HepG2 (cell line): Measurements from ENCODE around the gene DDX17. TPM values are rescaled to one million over a fixed set of nuclear protein-coding genes. Genes with fewer than 3 reads are reported as not detected.

Experiments
- AGO2 ChIP-seq: fragments of 200-400 bp; formaldehyde crosslinking; optimal IDR thresholded peaks from 2 replicates; pipeline ENCODE3; 2017; ENCODE audit warnings: mild to moderate bottlenecking, low read depth, low read length, moderate library complexity
- CHD2 ChIP-seq: IDR thresholded peaks from 2 replicates; pipeline ENCODE4 v1.6.1; 2011; ENCODE audit warnings: low read depth, low read length, improper control_type of control experiment
- DR1 ChIP-seq: sonication (generic); formaldehyde crosslinking; IDR thresholded peaks from 2 replicates; pipeline ENCODE4 v1.8.0; 2021; ENCODE audit warnings: mild to moderate bottlenecking, missing genetic modification reagents, inconsistent platforms
- FOXP1 ChIP-seq, 2 experiments: fragments of 450-650 bp in 1 of 2; IDR thresholded peaks; 2 replicates each; pipeline ENCODE4 v1.6.1; 2017 to 2018; ENCODE audit warnings: antibody characterized with exemption in 1 of 2
- KDM1A ChIP-seq: IDR thresholded peaks from 2 replicates; pipeline ENCODE4 v1.6.1; 2016; ENCODE audit warnings: missing compliant biosample characterization
- MBNL3 ChIP-seq: fragments of 250-450 bp; sonication (Bioruptor Pico); conservative IDR thresholded peaks from 2 replicates; pipeline ENCODE4 v1.8.0; 2022; ENCODE audit warnings: mild to moderate bottlenecking, inconsistent platforms
- NCOA1 ChIP-seq: sonication (generic); formaldehyde crosslinking; IDR thresholded peaks from 2 replicates; pipeline ENCODE4 v1.9.0; 2021; ENCODE audit warnings: missing genetic modification reagents
- NFYB ChIP-seq: sonication (generic); formaldehyde crosslinking; IDR thresholded peaks from 2 replicates; pipeline ENCODE4 v1.4.0; 2020; ENCODE audit warnings: missing genetic modification reagents
- NR2F1 ChIP-seq, 2 experiments: fragments of 450-650 bp in 1 of 2; formaldehyde crosslinking in 1 of 2; IDR thresholded peaks; 2 replicates each; pipeline versions ENCODE4 v1.5.0 to v1.6.1; 2016 to 2020; ENCODE audit warnings: mild to moderate bottlenecking in 1 of 2, missing compliant biosample characterization in 1 of 2, missing genetic modification reagents in 1 of 2, moderate library complexity in 1 of 2
- PAWR ChIP-seq: sonication (generic); formaldehyde crosslinking; IDR thresholded peaks from 2 replicates; pipeline ENCODE4 v1.4.0; 2020; ENCODE audit warnings: missing genetic modification reagents, mild to moderate bottlenecking, borderline replicate concordance
- PHB2 ChIP-seq: fragments of 450-650 bp; IDR thresholded peaks from 2 replicates; pipeline ENCODE4 v1.6.1; 2018; ENCODE audit not compliant: partially characterized antibody
- POLR2AphosphoS5 ChIP-seq: IDR thresholded peaks from 2 replicates; pipeline ENCODE4 v1.6.1; 2012; ENCODE audit warnings: low read depth, low read length
- RBFOX2 ChIP-seq: fragments of 200-400 bp; formaldehyde crosslinking; IDR thresholded peaks from 2 replicates; pipeline ENCODE4 v1.6.1; 2017; ENCODE audit warnings: low read depth, mild to moderate bottlenecking, low read length
- RXRA ChIP-seq: sonication (generic); formaldehyde crosslinking; IDR thresholded peaks from 2 replicates; pipeline ENCODE4 v1.5.1; 2020; ENCODE audit warnings: missing genetic modification reagents
- TAF1 ChIP-seq: sonication (generic); formaldehyde crosslinking; IDR thresholded peaks from 2 replicates; pipeline ENCODE4 v1.4.0; 2020; ENCODE audit warnings: missing genetic modification reagents
- U2AF1 ChIP-seq: fragments of 200-400 bp; formaldehyde crosslinking; optimal IDR thresholded peaks from 2 replicates; pipeline ENCODE3; 2017; ENCODE audit warnings: mild to moderate bottlenecking, low read depth, low read length
- ZFP36 ChIP-seq: fragments of 150-350 bp; IDR thresholded peaks from 2 replicates; pipeline ENCODE4 v1.6.1; 2018; ENCODE audit warnings: borderline replicate concordance, low read length, low read depth; ENCODE audit not compliant: partially characterized antibody
- ZNF10 ChIP-seq: sonication (generic); formaldehyde crosslinking; IDR thresholded peaks from 2 replicates; pipeline ENCODE4 v1.4.0; 2020; ENCODE audit warnings: mild to moderate bottlenecking, low read depth, missing genetic modification reagents, borderline replicate concordance
- ZNF20 ChIP-seq: sonication (generic); formaldehyde crosslinking; IDR thresholded peaks from 2 replicates; pipeline ENCODE4 v1.4.0; 2020; ENCODE audit warnings: mild to moderate bottlenecking, moderate library complexity, missing genetic modification reagents
- ZNF350 ChIP-seq: sonication (generic); formaldehyde crosslinking; IDR thresholded peaks from 2 replicates; pipeline ENCODE4 v1.4.0; 2020; ENCODE audit warnings: mild to moderate bottlenecking, low read depth, missing genetic modification reagents, borderline replicate concordance
- ZNF432 ChIP-seq: sonication (generic); formaldehyde crosslinking; IDR thresholded peaks from 2 replicates; pipeline ENCODE4 v1.5.0; 2020; ENCODE audit warnings: missing genetic modification reagents, mild to moderate bottlenecking, borderline replicate concordance
- ZNF451 ChIP-seq: sonication (generic); formaldehyde crosslinking; IDR thresholded peaks from 2 replicates; pipeline ENCODE4 v1.5.0; 2020; ENCODE audit warnings: mild to moderate bottlenecking, missing genetic modification reagents
- ZNF589 ChIP-seq: sonication (generic); formaldehyde crosslinking; conservative IDR thresholded peaks from 2 replicates; pipeline ENCODE4 v1.8.0; 2022; ENCODE audit warnings: mild to moderate bottlenecking, moderate library complexity, missing genetic modification reagents
- ZNF652 ChIP-seq: IDR thresholded peaks from 2 replicates; pipeline ENCODE4 v1.6.1; 2016; ENCODE audit warnings: low read depth, borderline replicate concordance
- ZNF670 ChIP-seq: sonication (generic); formaldehyde crosslinking; IDR thresholded peaks from 2 replicates; pipeline ENCODE4 v1.8.0; 2022; ENCODE audit warnings: mild to moderate bottlenecking, missing genetic modification reagents, borderline replicate concordance
- ZNF781 ChIP-seq: sonication (generic); formaldehyde crosslinking; IDR thresholded peaks from 2 replicates; pipeline ENCODE4 v1.5.1; 2020; ENCODE audit warnings: borderline replicate concordance, mild to moderate bottlenecking, missing genetic modification reagents; ENCODE audit errors: not compliant biosample characterization
- polyA plus RNA-seq, 8 experiments: library from polyadenylated mRNA; depleted of rRNA in 3 of 8; stranded (reverse) in 7 of 8; unstranded in 1 of 8; fragments of >200 nt; fragmentation: Illumina TruSeq in 4 of 8; extraction: Trizol in 4 of 8; gene quantifications; 2 replicates each; pipeline versions ENCODE4 v1.2.1 to v1.2.3, GENCODE V29; 2011 to 2016; ENCODE audit warnings: low read depth in 4 of 8, missing spikeins in 1 of 8, mixed read lengths in 1 of 8; ENCODE audit not compliant: insufficient read depth in 1 of 8
- total RNA-seq, 5 experiments: library from RNA; depleted of rRNA; stranded (reverse); fragments of >200 nt; fragmentation: Illumina TruSeq; extraction: Trizol; gene quantifications; 2 replicates each; pipeline ENCODE4 v1.2.3, GENCODE V29; 2016; ENCODE audit warnings: low read depth in 1 of 5
- TF ChIP-seq, protein P1 (sequence below): sonication (generic); formaldehyde crosslinking; IDR thresholded peaks from 2 replicates; pipeline ENCODE4 v1.4.0; 2020; ENCODE audit warnings: missing genetic modification reagents
- TF ChIP-seq, protein P2 (sequence below): sonication (generic); formaldehyde crosslinking; IDR thresholded peaks from 2 replicates; pipeline ENCODE4 v1.9.0; 2022; ENCODE audit warnings: low read depth, missing genetic modification reagents
- TF ChIP-seq, protein P3 (sequence below): sonication (generic); formaldehyde crosslinking; IDR thresholded peaks from 2 replicates; pipeline ENCODE4 v1.4.0; 2020; ENCODE audit warnings: missing genetic modification reagents, low read depth, mild to moderate bottlenecking, borderline replicate concordance

DDX17 gene
- total and polyA plus RNA-seq, 2 of the 13 experiments (the other 11 are each of a cell fraction or from before 2014, with no cell fraction given): 238 to 344 TPM

DNA sequence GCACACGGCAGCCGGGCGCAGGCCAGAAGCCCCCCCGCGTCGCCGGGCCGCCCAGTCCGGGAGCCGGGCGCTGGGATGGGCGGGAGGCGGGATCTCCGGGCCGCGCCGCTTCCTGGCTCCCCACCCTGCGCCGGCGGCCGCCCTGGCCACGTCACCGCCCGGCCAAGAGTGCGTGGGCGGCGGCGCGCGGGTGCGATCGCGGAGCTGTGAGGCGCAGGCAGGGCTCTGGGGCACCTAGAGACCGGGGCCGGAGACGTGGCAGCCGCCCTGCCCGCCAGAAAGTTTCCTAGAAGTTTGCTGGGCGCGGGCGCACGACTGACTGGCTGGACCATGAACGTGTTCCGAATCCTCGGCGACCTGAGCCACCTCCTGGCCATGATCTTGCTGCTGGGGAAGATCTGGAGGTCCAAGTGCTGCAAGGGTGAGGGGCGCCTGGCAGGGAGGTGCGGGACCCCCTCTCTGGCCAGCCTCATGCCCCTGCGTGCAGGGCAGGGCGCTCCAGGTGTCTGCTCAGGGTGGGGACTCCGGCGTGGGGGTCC is 38.1 kb downstream of the DDX17 start, which contains the start of gene KDELR3 (continued):
- TF ChIP-seq ZNF10 (CRISPR knock-in tag) (no peak), NCOA1 (no peak), MBNL3 (CRISPR knock-in tag) (no peak), RXRA (CRISPR knock-in tag) (no peak), ZNF20 (CRISPR knock-in tag) (no peak), PAWR (no peak), CHD2 (no peak), ZNF652 (CRISPR knock-in tag) (no peak), ZNF432 (no peak), POLR2AphosphoS5 (no peak), NR2F1 (CRISPR knock-in tag; IDR thresholded peaks at IDR 0.05) (no peak), ZFP36 (no peak), TAF1 (CRISPR knock-in tag) (no peak), U2AF1 (no peak), ZNF350 (no peak), NFYB (CRISPR knock-in tag) (no peak), PHB2 (no peak), FOXP1 (IDR thresholded peaks at IDR 0.05) (no peak), FOXP1 (CRISPR knock-in tag; IDR thresholded peaks at IDR 0.05) (no peak), ZNF589 (CRISPR knock-in tag) (0 out of 2 replicates have a peak, but pooled peaks have one; percentile 15), AGO2 (no peak), ZNF781 (CRISPR knock-in tag) (no peak), DR1 (CRISPR knock-in tag) (no peak), ZNF451 (CRISPR knock-in tag) (no peak), RBFOX2 (peak; percentile 75), KDM1A (CRISPR knock-in tag) (no peak), ZNF670 (CRISPR knock-in tag) (no peak)
- TF ChIP-seq, protein P1, sequence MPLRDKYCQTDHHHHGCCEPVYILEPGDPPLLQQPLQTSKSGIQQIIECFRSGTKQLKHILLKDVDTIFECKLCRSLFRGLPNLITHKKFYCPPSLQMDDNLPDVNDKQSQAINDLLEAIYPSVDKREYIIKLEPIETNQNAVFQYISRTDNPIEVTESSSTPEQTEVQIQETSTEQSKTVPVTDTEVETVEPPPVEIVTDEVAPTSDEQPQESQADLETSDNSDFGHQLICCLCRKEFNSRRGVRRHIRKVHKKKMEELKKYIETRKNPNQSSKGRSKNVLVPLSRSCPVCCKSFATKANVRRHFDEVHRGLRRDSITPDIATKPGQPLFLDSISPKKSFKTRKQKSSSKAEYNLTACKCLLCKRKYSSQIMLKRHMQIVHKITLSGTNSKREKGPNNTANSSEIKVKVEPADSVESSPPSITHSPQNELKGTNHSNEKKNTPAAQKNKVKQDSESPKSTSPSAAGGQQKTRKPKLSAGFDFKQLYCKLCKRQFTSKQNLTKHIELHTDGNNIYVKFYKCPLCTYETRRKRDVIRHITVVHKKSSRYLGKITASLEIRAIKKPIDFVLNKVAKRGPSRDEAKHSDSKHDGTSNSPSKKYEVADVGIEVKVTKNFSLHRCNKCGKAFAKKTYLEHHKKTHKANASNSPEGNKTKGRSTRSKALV (CRISPR knock-in tag): 0 out of 2 replicates have a peak, but pooled peaks have one; percentile 38
- TF ChIP-seq, protein P2, sequence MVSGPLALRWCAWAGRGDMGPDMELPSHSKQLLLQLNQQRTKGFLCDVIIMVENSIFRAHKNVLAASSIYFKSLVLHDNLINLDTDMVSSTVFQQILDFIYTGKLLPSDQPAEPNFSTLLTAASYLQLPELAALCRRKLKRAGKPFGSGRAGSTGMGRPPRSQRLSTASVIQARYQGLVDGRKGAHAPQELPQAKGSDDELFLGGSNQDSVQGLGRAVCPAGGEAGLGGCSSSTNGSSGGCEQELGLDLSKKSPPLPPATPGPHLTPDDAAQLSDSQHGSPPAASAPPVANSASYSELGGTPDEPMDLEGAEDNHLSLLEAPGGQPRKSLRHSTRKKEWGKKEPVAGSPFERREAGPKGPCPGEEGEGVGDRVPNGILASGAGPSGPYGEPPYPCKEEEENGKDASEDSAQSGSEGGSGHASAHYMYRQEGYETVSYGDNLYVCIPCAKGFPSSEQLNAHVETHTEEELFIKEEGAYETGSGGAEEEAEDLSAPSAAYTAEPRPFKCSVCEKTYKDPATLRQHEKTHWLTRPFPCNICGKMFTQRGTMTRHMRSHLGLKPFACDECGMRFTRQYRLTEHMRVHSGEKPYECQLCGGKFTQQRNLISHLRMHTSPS (CRISPR knock-in tag): no peak; the same call in 1 of the 2 replicates
- TF ChIP-seq, protein P3, sequence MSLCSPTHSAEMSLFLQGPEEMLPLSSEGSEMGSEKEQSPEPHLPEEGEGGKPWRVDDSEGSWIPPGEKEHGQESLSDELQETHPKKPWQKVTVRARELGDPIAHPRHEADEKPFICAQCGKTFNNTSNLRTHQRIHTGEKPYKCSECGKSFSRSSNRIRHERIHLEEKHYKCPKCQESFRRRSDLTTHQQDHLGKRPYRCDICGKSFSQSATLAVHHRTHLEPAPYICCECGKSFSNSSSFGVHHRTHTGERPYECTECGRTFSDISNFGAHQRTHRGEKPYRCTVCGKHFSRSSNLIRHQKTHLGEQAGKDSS (CRISPR knock-in tag): no peak
